GM19240 (cell line): ENCODE measurements around the gene BSPH1.
"Not testable (repeated sequence)": the region's sequence is repeated elsewhere in the genome, so short reads cannot be mapped to it uniquely, and the experiment has no call there.

ENCODE experiments used
- DNase-seq: peaks from one replicate; pipeline ENCODE4 v3.0.0; 2011; ENCODE audit warnings: low spot score; ENCODE audit not compliant: insufficient read length

Gene BSPH1, protein sequence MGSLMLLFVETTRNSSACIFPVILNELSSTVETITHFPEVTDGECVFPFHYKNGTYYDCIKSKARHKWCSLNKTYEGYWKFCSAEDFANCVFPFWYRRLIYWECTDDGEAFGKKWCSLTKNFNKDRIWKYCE

GRCh38 chr19:47992070-47992469 lies at the start of gene BSPH1:
Gene BSPH1 (minus strand): TSS chr19:47992170. CDS start chr19:47992081, 89 bp downstream.
- DNase-seq: no peak

- no peak for DNase-seq
Measured at GRCh38 chr19:48036765-48037164, 44.8 kb upstream of the BSPH1 start.

- DNase-seq: no peak
Measured at GRCh38 chr19:48033604-48034003, 41.6 kb upstream of the BSPH1 start.

DNA sequence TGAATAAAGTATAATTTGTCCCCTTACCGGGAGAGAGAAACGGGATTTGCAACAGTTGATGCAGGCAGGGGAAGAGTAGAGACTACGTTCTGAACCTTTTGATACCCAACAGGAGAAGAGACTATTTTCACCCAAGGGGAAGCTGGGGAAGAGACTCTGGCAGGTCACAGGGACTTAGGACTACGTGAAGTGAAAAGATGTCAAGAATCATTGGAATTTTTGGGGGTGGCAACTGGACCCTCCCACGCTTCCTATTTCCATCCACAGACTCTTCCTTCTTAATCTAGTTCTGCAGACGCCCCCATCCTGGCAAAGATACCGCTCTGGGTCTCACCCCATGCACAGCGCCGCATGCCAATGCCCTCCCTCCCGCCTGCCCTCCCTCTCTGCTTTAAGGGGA lies 38.1 kb upstream of the BSPH1 start:
- no peak for DNase-seq

- no peak for DNase-seq
Measured at GRCh38 chr19:48029431-48029830, 37.5 kb upstream of the BSPH1 start.

- DNase-seq: no peak
Measured at GRCh38 chr19:48025480-48025879, 33.5 kb upstream of the BSPH1 start.

DNA sequence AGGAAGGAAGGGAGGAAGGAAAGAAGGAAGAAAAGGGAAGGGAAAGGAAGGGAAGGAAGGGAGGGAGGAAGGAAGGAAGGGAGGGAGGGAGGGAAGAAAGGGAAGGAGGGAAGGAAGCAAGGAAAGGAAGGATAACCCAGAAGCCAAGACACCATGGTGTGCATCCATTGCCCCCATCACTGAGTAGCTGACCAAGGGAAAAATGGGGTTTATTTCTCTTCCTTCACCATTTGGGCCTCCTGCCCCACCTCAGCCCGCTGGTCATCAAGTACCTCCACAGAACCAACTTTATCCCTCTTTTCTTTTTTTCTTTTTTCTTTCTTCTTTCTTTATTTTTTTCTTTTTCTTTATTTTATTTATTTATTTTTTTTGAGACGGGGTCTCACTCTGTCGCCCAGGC lies 31.5 kb upstream of the BSPH1 start:
- DNase-seq: no peak

GRCh38 chr19:48023011-48023410 lies 31.0 kb upstream of the BSPH1 start:
- DNase-seq: no peak

DNA sequence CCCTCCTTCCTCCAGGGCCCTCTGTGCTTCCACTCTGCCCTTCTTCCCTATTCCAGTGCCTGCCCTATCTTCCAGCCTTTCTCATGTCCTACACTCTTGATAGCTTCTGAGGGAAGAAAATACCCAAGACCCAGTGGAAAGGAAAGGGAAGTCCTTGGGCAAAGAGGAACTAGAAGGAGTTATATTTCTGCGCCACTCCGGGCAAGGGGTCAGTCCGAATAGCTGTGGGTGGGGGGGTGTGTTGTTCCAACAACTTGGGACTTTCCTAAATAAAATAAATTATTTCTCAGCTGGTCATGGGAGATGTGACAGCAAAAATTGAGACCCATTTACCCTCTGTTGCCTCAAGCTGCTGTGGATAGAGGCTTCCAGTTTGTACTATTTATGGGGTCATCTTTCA lies 28.7 kb upstream of the BSPH1 start:
- no peak for DNase-seq

DNA sequence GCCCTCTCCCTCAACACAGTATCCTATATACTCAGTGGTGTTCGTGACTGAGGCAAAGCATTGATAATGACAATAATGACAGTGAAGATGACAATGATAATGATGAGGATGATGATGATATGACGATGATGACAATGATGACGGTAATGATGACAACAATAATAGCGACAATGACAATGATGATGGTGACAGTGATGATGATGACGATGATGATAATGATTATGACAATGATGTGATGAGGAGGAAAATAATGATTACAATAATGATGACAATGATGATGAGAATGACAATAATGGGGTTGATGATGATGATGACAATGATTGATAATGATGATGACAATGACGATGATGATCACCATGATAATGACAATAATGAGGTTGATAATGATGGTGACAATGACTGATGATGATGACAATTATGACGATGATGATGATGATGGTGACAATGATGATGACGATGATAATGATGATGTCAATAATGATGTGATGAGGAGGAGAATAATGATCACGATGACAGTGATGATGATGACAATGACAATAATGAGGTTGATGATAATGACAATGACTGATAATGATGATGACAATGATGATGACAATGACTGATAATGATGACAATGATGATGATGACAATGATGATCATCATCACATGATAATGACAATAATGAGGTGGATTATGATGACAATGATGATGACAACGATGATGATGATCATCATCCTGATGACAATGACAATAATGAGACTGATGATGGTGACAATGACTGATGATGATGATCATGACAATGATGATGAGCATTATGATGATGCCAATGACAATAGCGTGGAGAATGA lies 19.2 kb upstream of the BSPH1 start:
- no peak for DNase-seq

- DNase-seq: no peak
Measured at GRCh38 chr19:48006762-48007161, 14.8 kb upstream of the BSPH1 start.

GRCh38 chr19:48004236-48004635 lies 12.3 kb upstream of the BSPH1 start:
- DNase-seq: no peak

GRCh38 chr19:48000846-48001245 lies 8.9 kb upstream of the BSPH1 start:
- no peak for DNase-seq

DNA sequence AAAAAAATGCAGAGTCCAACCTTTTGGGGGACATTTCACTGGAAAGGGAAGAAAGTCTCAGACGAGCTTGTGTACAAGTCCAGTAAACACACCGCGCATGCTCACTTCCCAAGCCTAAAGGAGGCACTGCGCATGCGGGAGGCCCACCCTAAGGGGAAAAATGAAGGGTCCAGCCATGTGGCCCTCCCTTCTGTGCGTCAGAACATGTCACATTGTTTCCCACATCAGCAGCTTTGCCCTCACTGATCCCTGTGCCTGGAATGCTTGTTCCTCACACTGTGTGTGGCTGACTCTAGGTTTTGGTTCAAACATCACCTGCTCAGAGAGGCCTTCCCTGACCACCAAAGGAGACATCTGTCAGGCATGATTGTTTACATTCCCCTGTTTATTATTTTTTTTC lies 6.8 kb upstream of the BSPH1 start:
- DNase-seq: no peak

GRCh38 chr19:47996230-47996727 lies 4.3 kb upstream of the BSPH1 start:
- no peak for DNase-seq

DNA sequence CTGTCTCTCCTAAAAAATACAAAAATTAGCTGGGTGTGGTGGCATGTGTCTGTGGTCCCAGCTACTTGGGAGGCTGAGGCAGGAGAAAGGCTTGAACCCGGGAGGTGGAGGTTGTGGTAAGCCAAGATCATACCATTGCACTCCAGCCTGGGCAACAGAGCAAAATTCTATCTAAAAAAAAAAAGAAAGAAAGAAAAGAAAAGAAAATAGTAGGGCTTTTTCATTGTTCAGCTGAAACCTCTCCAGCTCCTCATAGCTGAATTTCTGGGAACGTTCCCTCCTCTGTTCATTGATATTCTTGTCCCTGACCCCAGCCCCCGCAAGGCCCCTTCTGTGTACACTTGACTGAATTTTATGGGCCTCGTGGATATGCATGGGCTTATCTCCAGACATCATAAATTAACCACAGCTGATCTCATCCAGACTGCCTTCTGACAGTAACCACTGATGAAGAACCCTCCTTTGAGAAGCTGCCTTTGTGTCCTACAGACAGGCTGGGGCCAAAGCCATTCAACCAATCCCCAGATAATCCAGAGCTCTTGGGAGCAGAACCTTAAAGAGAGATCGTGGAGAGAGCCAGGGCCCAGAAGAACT lies 2.3 kb upstream of the BSPH1 start, which contains the start of gene ELSPBP1:
Gene ELSPBP1, plus strand, starts transcription at position 424 of the 594 bp plus-strand sequence. CDS start 14,036 bp downstream, outside the sequence.
- no peak for DNase-seq

DNA sequence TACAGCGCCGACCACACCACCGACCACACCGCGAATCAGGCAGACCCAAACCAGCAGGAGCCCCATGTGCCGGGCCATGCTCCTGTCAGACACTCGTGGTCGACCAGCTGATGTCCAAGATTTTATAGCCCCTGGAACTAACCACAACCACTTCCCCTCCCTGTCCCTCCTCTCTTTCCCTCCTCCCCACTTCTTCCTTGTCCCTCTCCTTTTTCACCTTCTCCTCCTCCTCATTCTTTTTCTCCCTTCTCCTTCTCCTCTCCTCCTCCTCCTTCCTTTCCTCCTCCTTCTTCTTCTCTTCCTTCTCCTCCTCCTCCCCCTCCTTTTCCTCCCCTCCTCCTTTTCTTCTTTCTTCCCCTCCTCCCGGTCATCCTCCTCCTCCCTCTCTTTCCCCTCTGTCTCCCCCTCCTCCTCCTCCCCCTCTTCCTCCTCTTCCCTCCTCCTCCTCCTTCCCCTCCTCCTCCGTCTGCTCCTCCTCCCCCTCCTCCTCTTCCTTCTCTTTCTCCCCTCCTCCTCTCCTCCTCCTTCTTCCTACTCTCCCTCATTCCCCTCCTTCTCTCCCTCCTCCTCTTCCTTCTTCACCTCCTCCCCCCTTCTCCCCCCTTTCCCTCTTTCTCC lies 670 bp downstream of the BSPH1 start:
- DNase-seq: no peak

DNA sequence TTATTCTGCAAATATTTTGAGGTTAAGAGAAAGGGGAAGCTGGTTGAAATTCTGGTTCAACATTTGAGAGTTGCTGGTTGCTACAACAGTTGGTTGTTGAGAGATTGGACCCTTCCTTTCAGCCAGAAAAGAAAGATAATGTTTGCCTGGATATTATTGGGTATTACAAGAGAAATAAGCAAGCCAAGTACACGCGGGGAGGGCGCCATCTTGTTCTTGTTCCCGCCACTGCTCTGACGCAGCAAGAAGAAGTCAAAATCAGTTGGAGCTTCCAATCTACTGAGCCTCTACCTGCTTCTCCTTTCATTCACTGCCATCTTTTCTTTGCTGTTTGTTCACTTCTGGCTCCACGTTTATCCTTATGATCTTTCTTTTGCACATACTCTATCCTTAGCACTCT lies 18.4 kb downstream of the BSPH1 start:
- DNase-seq: no peak

DNA sequence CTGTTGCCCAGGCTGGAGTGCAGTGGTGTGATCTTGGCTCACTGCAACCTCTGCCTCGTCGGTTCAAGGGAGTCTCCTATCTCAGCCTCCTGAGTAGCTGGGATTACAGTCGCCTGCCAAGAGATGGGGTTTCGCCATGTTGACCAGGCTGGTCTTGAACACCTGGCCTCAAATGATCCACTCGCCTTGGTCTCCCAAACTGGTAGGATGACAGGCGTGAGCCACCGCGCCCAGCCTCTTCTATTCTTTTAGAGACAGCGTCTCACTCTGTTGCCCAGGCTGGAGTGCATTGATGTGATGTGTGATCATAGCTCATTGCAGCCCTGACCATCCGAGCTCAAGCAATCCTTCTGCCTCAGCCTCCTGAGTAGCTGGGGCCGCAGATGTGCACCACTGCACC lies 36.0 kb downstream of the BSPH1 start:
- DNase-seq: not testable (repeated sequence)

DNA sequence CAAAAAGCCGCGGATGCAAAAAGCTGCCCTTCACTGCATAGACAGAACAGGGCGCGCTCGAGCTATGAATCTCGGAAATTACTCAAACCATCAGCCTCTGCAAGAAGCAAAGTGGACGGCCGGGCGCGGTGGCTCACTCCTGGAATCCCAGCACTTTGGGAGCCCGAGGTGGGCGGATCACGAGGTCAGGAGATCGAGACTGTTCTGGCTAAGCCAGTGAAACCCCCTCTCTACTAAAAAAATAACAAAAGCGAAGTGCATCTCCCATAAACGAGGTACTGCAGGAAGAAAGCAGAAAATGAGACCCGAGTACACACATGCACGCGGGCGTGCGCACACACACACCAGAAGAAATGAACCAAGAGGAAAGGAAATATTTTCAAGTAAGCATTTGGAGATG lies 39.8 kb downstream of the BSPH1 start:
- DNase-seq: not testable (repeated sequence)

DNA sequence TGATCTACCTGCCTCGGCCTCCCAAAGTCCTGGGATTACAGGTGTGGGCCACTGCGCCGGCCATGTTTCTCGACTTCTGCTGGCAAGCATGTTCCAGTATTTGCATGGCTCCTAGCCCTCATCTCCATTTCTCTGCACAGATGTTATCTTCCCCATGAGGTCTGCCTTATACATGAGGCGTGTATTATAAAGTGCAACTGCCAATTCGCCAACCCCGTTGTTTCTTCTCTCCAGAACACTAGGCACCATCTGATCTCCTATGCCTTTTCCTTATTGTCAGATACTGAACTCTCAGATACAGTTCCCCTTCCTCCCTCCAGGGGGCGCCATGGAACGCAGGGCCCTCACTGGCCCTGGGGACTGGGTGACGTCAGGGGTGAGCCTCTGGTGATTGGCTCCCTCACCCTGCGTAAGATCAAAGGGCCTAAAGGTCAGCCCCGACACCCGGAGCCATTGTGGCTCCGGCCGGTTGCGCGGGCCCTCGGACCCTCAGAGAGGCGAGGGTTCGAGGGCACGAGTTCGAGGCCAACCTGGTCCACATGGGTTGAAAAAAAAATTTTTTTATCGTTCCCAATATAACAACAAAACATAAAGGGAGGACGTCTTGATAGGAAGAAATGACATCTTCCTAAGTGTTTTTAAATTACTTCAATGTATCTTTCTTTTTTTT lies 42.0 kb downstream of the BSPH1 start:
- DNase-seq: not testable (repeated sequence)
